Heart left ventricle (tissue), 13 donors: ENCODE data around the gene UGT1A5.

Experiments
- CTCF ChIP-seq, 12 donors: fragments of 200-600 bp; sonication (generic) in 4 of 12; IDR thresholded peaks; one replicate each; pipeline versions ENCODE4 v1.5.0 to v1.8.0; 2018 to 2022; ENCODE audit warnings: antibody characterized with exemption in 12 of 12, mild to moderate bottlenecking in 5 of 12
- POLR2A ChIP-seq, 2 donors: fragments of 450-650 bp; IDR thresholded peaks; one replicate each; pipeline ENCODE4 v1.6.1; 2017; ENCODE audit warnings: antibody characterized with exemption in 2 of 2, mild to moderate bottlenecking in 2 of 2, moderate library complexity in 2 of 2
- donor health status: ischemic (EF 13 %, LVEDD 7.1; RV severe dilation, severe dysfunction).
- donor health status: DM: no; HTN: yes; CAD: no.
- donor health status: DM: no; HTN: no; CAD: no.
- donor health status: ischemic (EF 25% LVEDD 6.9; RV normal size, moderate dysfunction).
- donor health status: ischemic (EF 25% LVEDD 5.7; RV mildly dilated, moderate dysfunction).
- donor health status: ischemic (EF 35%, LVEDD 5.7; RV mildly dilated, moderate dysfunction).
- donor health status: nonischemic (EF 11% LVEDD 7.7; RV severe dilation, severe dysfunction).
- donor health status: DM: yes; HTN: yes; CAD: no.
- donor health status: PGD.
- donor health status: ischemic (EF 29% LVEDD 5.4; RV normal size, mild dysfunction).
- donor health status: nonischemic (EF 23%, LVEDD 6.1; RV moderate dilation, normal function).

GRCh38 chr2:233672886-233673285 is 39.8 kb upstream of the UGT1A5 start:
- TF ChIP-seq CTCF (IDR thresholded peaks at IDR 0.05): no peak
- TF ChIP-seq POLR2A (IDR thresholded peaks at IDR 0.05): no peak
